HEK293 (cell line): Measurements from ENCODE around the gene PSTPIP1.

Experiments used
- CTCF ChIA-PET: fragments of 350-600 bp; formaldehyde crosslinking; extraction: SDS; loops from one replicate; lab custom pipeline; 2021; ENCODE audit warnings: antibody characterized with exemption; lab: Yijun Ruan, JAX
- POLR2A ChIA-PET: fragments of 300-600 bp; formaldehyde crosslinking; extraction: SDS; loops from one replicate; lab custom pipeline; 2020; ENCODE audit warnings: antibody characterized with exemption, inconsistent platforms; lab: Yijun Ruan, JAX
- H3K27ac ChIP-seq: fragments of 200-500 bp; sonication (Bioruptor generic); 2 replicates; pipeline ENCODE4 v1.5.1; 2014; ENCODE audit warnings: low read depth, low read length, control low read depth, inconsistent platforms; ENCODE audit errors: extremely low read depth
- H3K36me3 ChIP-seq, 2 experiments: fragments of 200-500 bp in 1 of 2; sonication (Bioruptor generic) in 1 of 2; 1 replicate in 1 of 2; 2 replicates in 1 of 2; pipeline ENCODE4 v1.5.1; 2014 to 2017; ENCODE audit warnings: inconsistent platforms in 2 of 2, low read length in 2 of 2; ENCODE audit not compliant: control insufficient read depth in 2 of 2, insufficient read depth in 1 of 2
- H3K4me1 ChIP-seq: fragments of 200-500 bp; sonication (Bioruptor generic); 2 replicates; pipeline ENCODE4 v1.5.1; 2014; ENCODE audit warnings: mild to moderate bottlenecking, low read length, inconsistent platforms; ENCODE audit not compliant: control insufficient read depth, insufficient read depth
- H3K4me3 ChIP-seq: 2 replicates; pipeline ENCODE4 v1.5.1; 2011; ENCODE audit warnings: low read depth, mild to moderate bottlenecking, control low read depth, low read length, moderate library complexity
- H3K9me3 ChIP-seq: fragments of 200-500 bp; sonication (Bioruptor generic); 2 replicates; pipeline ENCODE4 v1.5.1; 2014; ENCODE audit warnings: low read depth, low read length, inconsistent platforms; ENCODE audit not compliant: control insufficient read depth, insufficient read depth
- AEBP2 ChIP-seq: fragments of 450-650 bp; formaldehyde crosslinking; IDR thresholded peaks from 2 replicates; pipeline ENCODE4 v1.5.1; 2016; ENCODE audit warnings: missing biosample characterization, missing genetic modification characterization, borderline replicate concordance
- CTCF ChIP-seq: fragments of 450-650 bp; formaldehyde crosslinking; IDR thresholded peaks from 2 replicates; pipeline ENCODE4 v1.5.1; 2016; ENCODE audit warnings: missing biosample characterization, missing genetic modification characterization
- HIC1 ChIP-seq: fragments of 450-650 bp; formaldehyde crosslinking; IDR thresholded peaks from 2 replicates; pipeline ENCODE4 v1.5.1; 2016; ENCODE audit warnings: missing biosample characterization, missing genetic modification characterization
- IKZF3 ChIP-seq: fragments of 450-650 bp; IDR thresholded peaks from 2 replicates; pipeline ENCODE4 v1.5.0; 2018; ENCODE audit warnings: missing biosample characterization, mild to moderate bottlenecking, missing genetic modification characterization, moderate library complexity
- KLF10 ChIP-seq: fragments of 450-650 bp; IDR thresholded peaks from 2 replicates; pipeline ENCODE4 v1.5.1; 2018; ENCODE audit warnings: missing biosample characterization, mild to moderate bottlenecking, missing genetic modification characterization
- KLF17 ChIP-seq: fragments of 450-650 bp; formaldehyde crosslinking; IDR thresholded peaks from 2 replicates; pipeline ENCODE4 v1.5.1; 2016; ENCODE audit warnings: missing biosample characterization, missing genetic modification characterization
- MYNN ChIP-seq: fragments of 450-650 bp; formaldehyde crosslinking; IDR thresholded peaks from 2 replicates; pipeline ENCODE4 v1.5.1; 2016; ENCODE audit warnings: missing biosample characterization, missing genetic modification characterization, borderline replicate concordance
- PRDM1 ChIP-seq: fragments of 450-650 bp; formaldehyde crosslinking; IDR thresholded peaks from 2 replicates; pipeline ENCODE4; 2016; ENCODE audit warnings: missing biosample characterization, missing genetic modification characterization
- RBAK ChIP-seq: fragments of 450-650 bp; formaldehyde crosslinking; IDR thresholded peaks from 2 replicates; pipeline ENCODE4 v1.5.1; 2016; ENCODE audit warnings: missing biosample characterization, missing genetic modification characterization
- SALL2 ChIP-seq: fragments of 450-650 bp; formaldehyde crosslinking; IDR thresholded peaks from 2 replicates; pipeline ENCODE4 v1.5.0; 2017; ENCODE audit warnings: missing biosample characterization, mild to moderate bottlenecking, missing genetic modification characterization, borderline replicate concordance
- SETDB1 ChIP-seq: IDR thresholded peaks from one replicate; pipeline ENCODE4 v1.6.1; 2017; ENCODE audit warnings: mild to moderate bottlenecking, low read length, moderate library complexity, mixed read lengths; ENCODE audit not compliant: insufficient read length
- SP2 ChIP-seq: fragments of 450-650 bp; formaldehyde crosslinking; IDR thresholded peaks from 2 replicates; pipeline ENCODE4 v1.5.1; 2016; ENCODE audit warnings: missing biosample characterization, missing genetic modification characterization
- TCF7L2 ChIP-seq: IDR thresholded peaks from 2 replicates; pipeline ENCODE4 v1.6.1; 2011; ENCODE audit warnings: low read depth, mild to moderate bottlenecking, inconsistent platforms, low read length, moderate library complexity, borderline replicate concordance
- ZNF133 ChIP-seq: fragments of 450-650 bp; formaldehyde crosslinking; IDR thresholded peaks from 2 replicates; pipeline ENCODE4 v1.5.1; 2016; ENCODE audit warnings: missing biosample characterization, missing genetic modification characterization
- ZNF138 ChIP-seq: fragments of 450-650 bp; formaldehyde crosslinking; IDR thresholded peaks from 2 replicates; pipeline ENCODE4 v1.5.1; 2016; ENCODE audit warnings: missing biosample characterization, missing genetic modification characterization, borderline replicate concordance
- ZNF24 ChIP-seq: fragments of 450-650 bp; formaldehyde crosslinking; IDR thresholded peaks from 2 replicates; pipeline ENCODE4 v1.5.1; 2016; ENCODE audit warnings: missing biosample characterization, missing genetic modification characterization
- ZNF266 ChIP-seq: fragments of 450-650 bp; formaldehyde crosslinking; IDR thresholded peaks from 2 replicates; pipeline ENCODE4 v1.5.1; 2016; ENCODE audit warnings: missing biosample characterization, missing genetic modification characterization, low read depth
- ZNF416 ChIP-seq: fragments of 450-650 bp; formaldehyde crosslinking; IDR thresholded peaks from 2 replicates; pipeline ENCODE4 v1.5.1; 2016; ENCODE audit warnings: missing biosample characterization, missing genetic modification characterization
- ZNF518A ChIP-seq: fragments of 450-650 bp; formaldehyde crosslinking; conservative IDR thresholded peaks from 2 replicates; pipeline ENCODE4 v1.5.1; 2016; ENCODE audit warnings: low read depth, missing biosample characterization, missing genetic modification characterization
- ZNF521 ChIP-seq: fragments of 450-650 bp; formaldehyde crosslinking; IDR thresholded peaks from 2 replicates; pipeline ENCODE4 v1.5.1; 2017; ENCODE audit warnings: missing biosample characterization, mild to moderate bottlenecking, missing genetic modification characterization
- ZNF544 ChIP-seq: fragments of 450-650 bp; formaldehyde crosslinking; IDR thresholded peaks from 2 replicates; pipeline ENCODE4 v1.5.0; 2017; ENCODE audit warnings: missing biosample characterization, missing genetic modification characterization
- ZNF548 ChIP-seq: fragments of 450-650 bp; formaldehyde crosslinking; IDR thresholded peaks from 2 replicates; pipeline ENCODE4 v1.5.1; 2016; ENCODE audit warnings: missing biosample characterization, missing genetic modification characterization
- ZNF707 ChIP-seq: fragments of 450-650 bp; formaldehyde crosslinking; IDR thresholded peaks from 2 replicates; pipeline ENCODE4 v1.5.1; 2016; ENCODE audit warnings: missing biosample characterization, missing genetic modification characterization
- ZNF837 ChIP-seq: fragments of 450-650 bp; formaldehyde crosslinking; IDR thresholded peaks from 2 replicates; pipeline ENCODE4 v1.5.1; 2016; ENCODE audit warnings: missing biosample characterization, missing genetic modification characterization
- ZSCAN16 ChIP-seq: fragments of 450-650 bp; formaldehyde crosslinking; IDR thresholded peaks from 2 replicates; pipeline ENCODE4 v1.5.1; 2016; ENCODE audit warnings: missing biosample characterization, missing genetic modification characterization

PSTPIP1 gene

GRCh38 chr15:77001351-77001750, 6.4 kb downstream of the PSTPIP1 start (continued):
- TF ChIP-seq HIC1 (tag by site-specific recombination): no peak
- TF ChIP-seq ZNF548 (tag by site-specific recombination): no peak

GRCh38 chr15:77001966-77002365, 7.0 kb downstream of the PSTPIP1 start:
- POLR2A ChIA-PET: no interaction called here

GRCh38 chr15:77002436-77002835, 7.5 kb downstream of the PSTPIP1 start:
- Histone ChIP-seq H3K9me3 (no peaks in the 10 kb centered on the region), H3K36me3 (no peaks in the 10 kb centered on the region), H3K4me3 (no peak overlapping the region), H3K27ac (no peak overlapping the region), H3K4me1 (no peaks in the 10 kb centered on the region)
- CTCF ChIA-PET: no interaction called here
- POLR2A ChIA-PET: no interaction called here
- TF ChIP-seq CTCF (tag by site-specific recombination): no peak
- no peak for TF ChIP-seq IKZF3 (tag by site-specific recombination)
- no peak for TF ChIP-seq ZNF24 (tag by site-specific recombination)
- no peak for TF ChIP-seq ZNF707 (tag by site-specific recombination)
- TF ChIP-seq ZSCAN16: no peak
- no peak for TF ChIP-seq ZNF544 (tag by site-specific recombination)
- no peak for TF ChIP-seq SETDB1
- TF ChIP-seq ZNF518A (tag by site-specific recombination): no peak
- no peak for TF ChIP-seq PRDM1 (tag by site-specific recombination)
- no peak for TF ChIP-seq ZNF837
- no peak for TF ChIP-seq ZNF266 (tag by site-specific recombination)
- TF ChIP-seq TCF7L2: no peak
- TF ChIP-seq SALL2 (tag by site-specific recombination): no peak
- no peak for TF ChIP-seq AEBP2
- no peak for TF ChIP-seq RBAK (tag by site-specific recombination)
- no peak for TF ChIP-seq ZNF133
- TF ChIP-seq SP2 (tag by site-specific recombination): no peak

More at GRCh38 chr15:77001966-77002365, 7.0 kb downstream of the PSTPIP1 start:
- Histone ChIP-seq H3K36me3 (no peaks in the 10 kb centered on the region), H3K4me1 (no peaks in the 10 kb centered on the region), H3K27ac (no peak overlapping the region), H3K9me3 (no peaks in the 10 kb centered on the region), H3K4me3 (no peak overlapping the region)
- TF ChIP-seq KLF17 (tag by site-specific recombination) (no peak), MYNN (tag by site-specific recombination) (no peak), ZNF521 (tag by site-specific recombination) (no peak), ZNF416 (tag by site-specific recombination) (no peak), KLF10 (tag by site-specific recombination) (no peak), ZNF138 (tag by site-specific recombination) (no peak)
- CTCF ChIA-PET: no interaction called here
